Loucy (cell line): ENCODE data around the gene LAMP2.

Source experiments
- H2AFZ ChIP-seq: fragments of 200-600 bp; sonication (generic); 2 replicates; pipeline ENCODE4 v1.6.0; 2016; ENCODE audit warnings: antibody characterized with exemption, mild to moderate bottlenecking, low read length, moderate library complexity
- H3F3A ChIP-seq: fragments of 200-600 bp; 2 replicates; pipeline ENCODE4 v1.6.0; 2016; ENCODE audit warnings: antibody characterized with exemption, low read depth, mild to moderate bottlenecking
- H3K27me3 ChIP-seq: fragments of 200-600 bp; sonication (generic); 2 replicates; pipeline ENCODE4 v1.6.1; 2014; ENCODE audit warnings: low read length, mild to moderate bottlenecking; ENCODE audit not compliant: insufficient read depth, poor library complexity, severe bottlenecking
- H3K36me3 ChIP-seq: fragments of 200-600 bp; sonication (generic); 2 replicates; pipeline ENCODE4 v1.6.1; 2016; ENCODE audit warnings: low read length; ENCODE audit not compliant: insufficient read depth
- H3K4me1 ChIP-seq: fragments of 200-600 bp; sonication (generic); 2 replicates; pipeline ENCODE4 v1.5.1; 2014; ENCODE audit warnings: low read length, mild to moderate bottlenecking; ENCODE audit not compliant: insufficient read depth, poor library complexity, severe bottlenecking
- H3K4me2 ChIP-seq: fragments of 200-600 bp; sonication (generic); 2 replicates; pipeline ENCODE4 v1.6.0; 2014; ENCODE audit warnings: antibody characterized with exemption, low read length, low read depth, mild to moderate bottlenecking; ENCODE audit not compliant: poor library complexity, severe bottlenecking
- H3K4me3 ChIP-seq: fragments of 200-600 bp; sonication (generic); 2 replicates; pipeline ENCODE4 v1.5.1; 2014; ENCODE audit warnings: low read length, mild to moderate bottlenecking, mixed read lengths; ENCODE audit not compliant: poor library complexity, severe bottlenecking
- H3K79me2 ChIP-seq: fragments of 200-600 bp; sonication (generic); 2 replicates; pipeline ENCODE4 v1.6.1; 2014; ENCODE audit warnings: low read length; ENCODE audit not compliant: insufficient read depth
- H3K9ac ChIP-seq: fragments of 200-600 bp; sonication (generic); 2 replicates; pipeline ENCODE4 v1.6.0; 2014; ENCODE audit warnings: mild to moderate bottlenecking, low read depth, low read length, moderate library complexity; ENCODE audit not compliant: poor library complexity, severe bottlenecking
- H3K9me2 ChIP-seq: fragments of 200-600 bp; sonication (generic); replicated peaks from 2 replicates; pipeline ENCODE4 v1.6.1; 2016; ENCODE audit warnings: low read depth, low read length, mixed read lengths
- H3K9me3 ChIP-seq: fragments of 200-600 bp; sonication (generic); 2 replicates; pipeline ENCODE4 v1.6.1; 2014; ENCODE audit warnings: mild to moderate bottlenecking, antibody characterized with exemption, low read length, low read depth; ENCODE audit not compliant: insufficient read depth
- H4K20me1 ChIP-seq: fragments of 200-600 bp; sonication (generic); 2 replicates; pipeline ENCODE4 v1.6.0; 2014; ENCODE audit warnings: antibody characterized with exemption, low read length, mild to moderate bottlenecking; ENCODE audit not compliant: insufficient read depth, poor library complexity, severe bottlenecking
- EZH2phosphoT487 ChIP-seq: fragments of 200-600 bp; IDR thresholded peaks from 2 replicates; pipeline ENCODE4 v1.6.1; 2018; ENCODE audit warnings: antibody characterized with exemption, mild to moderate bottlenecking, moderate library complexity, borderline replicate concordance
- TF ChIP-seq, protein P1 (sequence below): fragments of 200-600 bp; sonication (generic); conservative IDR thresholded peaks from 2 replicates; pipeline ENCODE4 v1.5.1; 2014; ENCODE audit warnings: mild to moderate bottlenecking, antibody characterized with exemption, low read length

LAMP2 gene

DNA sequence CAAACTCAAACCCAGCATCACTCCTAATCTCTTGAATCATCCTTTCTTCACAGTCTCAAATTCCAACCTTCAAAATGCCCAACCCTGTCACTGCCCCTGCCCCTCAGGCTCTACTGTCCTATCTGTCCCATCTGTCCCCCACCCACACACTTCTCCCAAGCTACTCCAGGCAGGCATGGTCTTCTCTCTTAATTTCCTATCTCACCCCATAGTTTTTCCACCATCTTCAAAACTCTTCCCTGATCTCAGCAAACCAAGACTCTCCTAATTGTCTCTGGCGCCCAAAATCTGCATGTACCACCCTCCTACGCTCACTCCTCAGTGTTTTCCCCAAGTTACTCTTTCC lies 644 bp downstream of the LAMP2 start:
- peaks cover 20% of the 10 kb centered on the region for H3K4me1 ChIP-seq
- peaks cover 57% of the 10 kb centered on the region for H3K79me2 ChIP-seq
- H3K4me3 ChIP-seq, result peak overlapping the region; percentile 96
- TF ChIP-seq, protein P1, sequence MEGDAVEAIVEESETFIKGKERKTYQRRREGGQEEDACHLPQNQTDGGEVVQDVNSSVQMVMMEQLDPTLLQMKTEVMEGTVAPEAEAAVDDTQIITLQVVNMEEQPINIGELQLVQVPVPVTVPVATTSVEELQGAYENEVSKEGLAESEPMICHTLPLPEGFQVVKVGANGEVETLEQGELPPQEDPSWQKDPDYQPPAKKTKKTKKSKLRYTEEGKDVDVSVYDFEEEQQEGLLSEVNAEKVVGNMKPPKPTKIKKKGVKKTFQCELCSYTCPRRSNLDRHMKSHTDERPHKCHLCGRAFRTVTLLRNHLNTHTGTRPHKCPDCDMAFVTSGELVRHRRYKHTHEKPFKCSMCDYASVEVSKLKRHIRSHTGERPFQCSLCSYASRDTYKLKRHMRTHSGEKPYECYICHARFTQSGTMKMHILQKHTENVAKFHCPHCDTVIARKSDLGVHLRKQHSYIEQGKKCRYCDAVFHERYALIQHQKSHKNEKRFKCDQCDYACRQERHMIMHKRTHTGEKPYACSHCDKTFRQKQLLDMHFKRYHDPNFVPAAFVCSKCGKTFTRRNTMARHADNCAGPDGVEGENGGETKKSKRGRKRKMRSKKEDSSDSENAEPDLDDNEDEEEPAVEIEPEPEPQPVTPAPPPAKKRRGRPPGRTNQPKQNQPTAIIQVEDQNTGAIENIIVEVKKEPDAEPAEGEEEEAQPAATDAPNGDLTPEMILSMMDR, result no peak
- TF ChIP-seq EZH2phosphoT487, result no peak
- H3K9ac ChIP-seq, result peak overlapping the region; percentile 93
- peak overlapping the region; percentile 83 for H3K4me2 ChIP-seq
- H3K9me2 ChIP-seq, result no peaks in the 10 kb centered on the region
- no peaks in the 10 kb centered on the region for H3K36me3 ChIP-seq
- no peaks in the 10 kb centered on the region for H3K9me3 ChIP-seq
- peaks cover 42% of the 10 kb centered on the region for H4K20me1 ChIP-seq
- H2AFZ ChIP-seq, result peak overlapping the region; percentile 80; the same call in 1 of the 2 replicates
- no peaks in the 10 kb centered on the region for H3K27me3 ChIP-seq
- no peaks in the 10 kb centered on the region for H3F3A ChIP-seq

DNA sequence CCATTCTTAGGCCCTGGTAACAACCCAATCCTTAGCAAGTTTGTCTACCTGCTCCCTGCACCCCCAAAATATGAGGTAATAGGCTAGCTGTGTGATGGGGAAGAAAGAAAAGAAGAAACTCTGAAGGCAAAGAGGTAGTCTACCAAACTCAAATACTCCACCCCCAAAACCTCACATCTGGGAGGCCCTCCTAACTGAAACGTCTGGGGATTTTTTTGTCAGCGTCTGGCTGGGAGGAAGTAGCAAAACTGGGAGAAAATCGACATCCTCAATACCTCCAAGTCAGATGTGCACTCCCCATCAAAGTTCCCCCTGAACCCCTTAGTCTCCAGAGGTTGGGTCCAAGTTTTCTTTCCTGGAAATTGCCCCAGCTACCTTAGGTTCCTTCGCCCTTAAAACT lies 1.0 kb downstream of the LAMP2 start:
- no peaks in the 10 kb centered on the region for H3K9me3 ChIP-seq
- H4K20me1 ChIP-seq, result peaks cover 43% of the 10 kb centered on the region
- peaks cover 20% of the 10 kb centered on the region for H3K4me1 ChIP-seq
- no peak overlapping the region for H2AFZ ChIP-seq
- no peaks in the 10 kb centered on the region for H3K27me3 ChIP-seq
- H3K4me2 ChIP-seq, result peak overlapping the region; percentile 83
- H3K4me3 ChIP-seq, result peak overlapping the region; percentile 96
- H3K9ac ChIP-seq, result peak overlapping the region; percentile 93
- TF ChIP-seq, protein P1, result no peak
- TF ChIP-seq EZH2phosphoT487, result no peak
- H3K9me2 ChIP-seq, result no peaks in the 10 kb centered on the region
- no peaks in the 10 kb centered on the region for H3F3A ChIP-seq
- peaks cover 60% of the 10 kb centered on the region for H3K79me2 ChIP-seq
- H3K36me3 ChIP-seq, result no peaks in the 10 kb centered on the region

DNA sequence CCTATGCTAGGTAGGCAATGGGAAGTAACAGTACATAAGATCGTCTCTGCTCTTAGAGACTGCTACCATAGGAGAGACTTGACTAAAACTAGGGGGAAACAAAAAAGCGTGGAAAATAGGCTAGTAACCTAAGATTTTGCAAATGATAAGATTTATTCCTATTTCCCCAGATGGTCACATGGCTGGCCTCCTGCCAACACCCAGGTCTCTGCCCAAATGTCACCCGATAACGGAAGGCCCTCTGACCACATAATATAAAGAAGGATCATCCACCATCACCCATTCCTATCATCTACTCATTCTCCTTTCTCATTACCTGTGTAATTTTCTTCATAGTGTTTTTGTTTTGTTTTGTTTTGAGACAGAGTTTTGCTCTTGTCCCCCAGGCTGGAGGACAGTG lies 4.7 kb downstream of the LAMP2 start:
- Histone ChIP-seq H3K9me3 (no peaks in the 10 kb centered on the region), H3K4me3 (peak overlapping the region; percentile 96), H3K36me3 (no peaks in the 10 kb centered on the region), H3K4me2 (peak overlapping the region; percentile 83), H3K27me3 (no peaks in the 10 kb centered on the region), H3F3A (no peaks in the 10 kb centered on the region), H3K9me2 (no peaks in the 10 kb centered on the region), H4K20me1 (peaks cover 55% of the 10 kb centered on the region), H3K79me2 (peaks cover 97% of the 10 kb centered on the region), H2AFZ (no peak overlapping the region), H3K9ac (peak overlapping the region; percentile 44), H3K4me1 (peaks cover 53% of the 10 kb centered on the region)
- TF ChIP-seq EZH2phosphoT487, result no peak
- TF ChIP-seq, protein P1, result no peak
